HG02623 (cell line): Measurements from ENCODE around the gene PTRH1.
"Not testable (repeated sequence)": the region's sequence is repeated elsewhere in the genome, so short reads cannot be mapped to it uniquely, and the experiment has no call there.

Experiments
- ATAC-seq: cut with Tn5 transposase; IDR thresholded peaks from one replicate; pipeline ENCODE4 v1.9.1; 2021; ENCODE audit warnings: moderate library complexity; ENCODE audit not compliant: unreplicated experiment

PTRH1 gene, protein sequence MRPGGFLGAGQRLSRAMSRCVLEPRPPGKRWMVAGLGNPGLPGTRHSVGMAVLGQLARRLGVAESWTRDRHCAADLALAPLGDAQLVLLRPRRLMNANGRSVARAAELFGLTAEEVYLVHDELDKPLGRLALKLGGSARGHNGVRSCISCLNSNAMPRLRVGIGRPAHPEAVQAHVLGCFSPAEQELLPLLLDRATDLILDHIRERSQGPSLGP

DNA sequence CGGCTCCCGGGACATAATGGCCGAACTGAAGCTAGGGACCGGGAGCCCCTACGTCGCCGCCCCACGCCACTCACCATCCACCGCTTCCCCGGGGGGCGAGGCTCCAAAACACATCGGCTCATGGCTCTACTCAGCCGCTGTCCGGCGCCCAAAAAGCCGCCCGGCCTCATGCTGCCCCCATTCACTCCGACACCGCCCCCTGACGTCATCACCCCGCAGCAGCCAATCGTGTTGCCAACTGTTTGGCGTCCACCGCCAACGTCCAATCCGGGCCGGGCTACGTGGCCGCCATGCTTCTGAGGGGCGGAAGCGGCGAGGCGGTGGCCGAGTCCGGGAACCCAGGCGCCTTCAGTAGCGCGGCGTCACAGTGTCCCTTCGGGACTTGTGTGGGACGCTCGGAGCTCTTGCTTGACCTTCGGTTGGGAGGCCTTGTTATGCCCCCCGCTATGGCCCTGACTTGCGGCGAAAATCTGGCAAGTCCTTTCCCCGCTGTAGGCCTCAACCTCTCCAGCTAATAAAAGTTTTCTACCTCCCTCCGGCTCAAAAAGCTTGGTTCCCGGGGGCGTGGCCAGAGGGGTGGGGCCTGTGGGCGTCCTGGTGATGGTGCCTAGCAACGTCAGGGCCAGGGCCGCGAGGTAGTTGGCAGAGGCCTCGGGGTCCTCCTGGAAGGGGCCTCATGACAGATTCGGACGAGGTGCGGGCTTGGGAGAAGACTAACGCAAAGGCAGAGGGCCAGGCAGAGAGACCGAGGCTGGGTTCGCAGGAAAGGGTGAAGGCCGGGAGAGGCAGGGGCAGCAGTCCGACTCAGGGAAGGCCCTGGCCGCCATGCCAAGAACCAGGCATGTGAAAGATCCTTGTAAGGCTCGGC lies at the start of gene PTRH1, which contains the start of gene TTC16:
TSS of gene PTRH1 (minus strand) at position 194 of the 868 bp plus-strand sequence. CDS start at position 170, 24 bp downstream.
TSS of gene TTC16 (plus strand) at position 610 of the 868 bp plus-strand sequence. CDS start at position 677, 67 bp downstream.
- peak; percentile 93 for ATAC-seq

DNA sequence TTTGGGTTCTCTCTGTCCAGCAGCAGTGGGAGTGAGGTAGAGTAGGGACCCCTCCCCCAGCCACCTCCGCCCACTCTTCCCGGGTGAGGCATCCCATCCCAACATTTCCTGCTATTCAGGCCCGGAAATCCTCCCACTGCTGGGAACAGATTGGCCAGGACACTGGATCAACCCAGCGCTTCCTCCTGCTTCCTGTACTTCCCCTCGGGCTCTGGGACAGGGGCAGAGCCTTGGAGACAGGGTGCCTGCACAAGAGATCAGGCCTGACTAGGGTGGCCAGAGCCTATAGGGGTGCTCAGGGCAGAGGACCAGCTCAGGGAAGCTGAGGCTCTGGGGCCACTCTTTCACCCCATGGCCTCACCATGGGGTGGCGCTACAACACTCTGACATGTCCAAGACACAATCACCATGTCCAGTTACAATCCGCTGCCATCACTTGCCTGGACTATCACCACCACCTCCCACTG lies 48.5 kb upstream of the PTRH1 start:
- no peak for ATAC-seq

DNA sequence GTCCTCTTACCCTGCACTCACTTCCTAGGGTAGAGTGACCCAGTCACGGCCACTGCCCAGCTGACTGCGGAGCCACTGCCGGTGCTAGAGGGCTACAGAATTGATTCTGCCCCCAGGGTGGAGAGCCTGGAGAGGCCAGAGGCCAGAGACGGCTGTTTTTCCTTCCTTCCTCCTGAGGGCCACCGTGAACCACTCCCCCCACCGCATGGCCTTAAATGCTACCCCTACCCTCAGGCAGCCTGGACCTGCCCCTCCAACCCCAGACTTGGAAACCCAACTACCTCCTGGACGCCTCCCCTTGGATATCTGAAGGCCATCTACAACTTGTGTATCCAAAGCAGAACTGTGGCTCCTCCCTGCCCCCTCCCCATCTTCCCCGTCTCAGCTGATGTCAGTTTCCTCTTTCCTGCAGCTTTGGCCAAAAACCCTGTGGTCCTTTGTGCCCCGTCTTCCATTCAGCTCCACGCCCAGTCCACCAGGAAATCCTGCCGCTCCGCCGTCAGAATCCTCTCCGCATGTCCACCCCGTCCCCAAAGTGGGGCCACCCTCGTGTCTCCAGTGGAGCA lies 46.7 kb upstream of the PTRH1 start:
- ATAC-seq = no peak

DNA sequence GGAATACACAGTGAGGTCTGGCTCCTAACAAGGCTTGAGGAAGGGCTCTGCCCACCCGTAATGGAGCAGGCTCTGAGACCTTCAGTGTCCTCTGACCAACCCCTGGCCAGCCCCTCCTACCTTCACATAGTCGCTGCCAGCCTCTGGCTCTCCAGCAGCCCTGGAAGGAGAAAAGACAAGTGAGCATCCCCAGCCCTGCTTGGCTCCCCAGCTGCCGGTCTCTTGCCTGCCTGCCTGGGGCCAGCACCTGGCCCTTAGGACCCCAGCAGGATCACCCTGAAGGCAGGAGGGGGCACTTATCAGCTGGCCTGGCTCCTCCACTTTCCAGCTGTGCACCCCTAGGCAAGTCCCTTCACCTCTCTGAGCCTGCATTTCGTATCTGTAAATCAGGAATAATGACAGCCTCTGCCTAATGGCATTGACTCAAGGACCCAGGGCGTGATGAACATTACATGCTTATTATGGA lies 46.1 kb upstream of the PTRH1 start:
- no peak for ATAC-seq

DNA sequence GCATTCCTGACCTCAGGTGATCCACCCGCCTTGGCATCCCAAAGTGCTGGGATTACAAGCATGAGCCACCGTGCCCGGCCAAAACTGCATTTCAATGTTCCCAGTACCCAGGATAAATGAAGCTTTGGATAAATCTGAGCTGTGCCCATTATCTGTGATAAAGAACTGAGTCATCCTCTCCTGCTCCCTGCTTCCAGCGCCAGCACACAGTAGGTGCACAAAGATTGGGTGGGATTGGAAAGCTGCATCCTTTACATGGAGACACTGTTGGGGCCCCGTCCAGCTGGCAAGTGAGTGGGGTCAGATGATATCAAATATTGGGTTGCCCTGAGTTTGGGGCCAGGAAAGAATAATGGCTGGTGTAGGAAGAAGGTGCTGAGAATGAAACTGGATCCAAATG lies 45.6 kb upstream of the PTRH1 start:
- ATAC-seq = no peak

DNA sequence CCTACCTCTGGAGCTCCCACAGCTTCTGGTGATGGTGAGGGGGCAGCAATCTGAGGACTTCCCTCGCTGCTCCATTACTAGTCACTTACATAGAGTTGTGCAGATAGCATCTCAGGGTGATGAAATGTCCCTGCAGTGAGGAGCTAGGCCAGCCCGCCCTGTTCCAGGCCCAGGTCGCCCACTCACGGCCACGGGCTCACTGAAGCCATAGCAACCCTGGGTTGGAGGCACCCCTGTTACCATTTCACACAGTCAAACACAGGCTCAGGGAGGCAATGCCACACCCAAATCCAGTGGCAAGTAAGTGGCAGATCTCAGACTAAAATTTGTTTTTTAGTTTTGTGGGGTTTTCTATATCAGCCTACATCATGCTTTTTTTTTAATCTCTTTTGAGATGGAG lies 43.4 kb upstream of the PTRH1 start:
- ATAC-seq = no peak

DNA sequence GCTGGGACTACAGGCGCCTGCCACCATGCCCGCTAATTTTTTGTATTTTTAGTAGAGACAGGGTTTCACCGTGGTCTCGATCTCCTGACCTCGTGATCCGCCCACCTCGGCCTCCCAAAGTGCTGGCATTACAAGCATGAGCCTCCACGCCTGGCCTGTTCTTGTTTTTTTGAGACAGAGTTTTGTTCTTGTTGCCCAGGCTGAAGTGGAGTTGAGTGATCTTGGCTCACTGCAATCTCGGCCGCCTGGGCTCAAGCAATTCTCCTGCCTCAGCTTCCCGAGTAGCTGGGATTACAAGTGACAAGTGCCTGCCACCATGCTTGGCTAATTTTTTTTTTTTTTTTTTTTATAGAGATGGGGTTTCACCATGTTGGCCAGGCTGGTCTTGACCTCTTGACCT lies 41.3 kb upstream of the PTRH1 start:
- not testable (repeated sequence) for ATAC-seq

DNA sequence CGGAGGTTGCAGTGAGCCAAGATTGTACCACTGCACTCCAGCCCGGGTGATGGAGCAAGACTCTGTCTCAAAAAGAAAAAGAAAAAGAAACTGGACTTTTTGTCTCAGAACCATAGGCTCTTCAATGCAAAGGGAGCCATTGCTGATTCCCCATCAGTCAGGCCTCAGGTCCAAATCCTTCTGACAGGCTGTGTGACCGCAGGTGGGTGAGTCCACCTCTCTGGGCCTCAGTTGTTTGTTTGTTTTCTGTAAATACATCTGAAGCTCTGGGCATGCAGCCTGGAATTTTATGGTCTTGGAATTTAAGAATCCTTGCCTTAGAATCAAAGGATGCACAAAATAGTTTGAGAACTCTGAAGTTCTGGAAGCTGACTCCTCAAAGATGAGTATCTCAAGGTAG lies 40.8 kb upstream of the PTRH1 start:
- ATAC-seq = no peak

DNA sequence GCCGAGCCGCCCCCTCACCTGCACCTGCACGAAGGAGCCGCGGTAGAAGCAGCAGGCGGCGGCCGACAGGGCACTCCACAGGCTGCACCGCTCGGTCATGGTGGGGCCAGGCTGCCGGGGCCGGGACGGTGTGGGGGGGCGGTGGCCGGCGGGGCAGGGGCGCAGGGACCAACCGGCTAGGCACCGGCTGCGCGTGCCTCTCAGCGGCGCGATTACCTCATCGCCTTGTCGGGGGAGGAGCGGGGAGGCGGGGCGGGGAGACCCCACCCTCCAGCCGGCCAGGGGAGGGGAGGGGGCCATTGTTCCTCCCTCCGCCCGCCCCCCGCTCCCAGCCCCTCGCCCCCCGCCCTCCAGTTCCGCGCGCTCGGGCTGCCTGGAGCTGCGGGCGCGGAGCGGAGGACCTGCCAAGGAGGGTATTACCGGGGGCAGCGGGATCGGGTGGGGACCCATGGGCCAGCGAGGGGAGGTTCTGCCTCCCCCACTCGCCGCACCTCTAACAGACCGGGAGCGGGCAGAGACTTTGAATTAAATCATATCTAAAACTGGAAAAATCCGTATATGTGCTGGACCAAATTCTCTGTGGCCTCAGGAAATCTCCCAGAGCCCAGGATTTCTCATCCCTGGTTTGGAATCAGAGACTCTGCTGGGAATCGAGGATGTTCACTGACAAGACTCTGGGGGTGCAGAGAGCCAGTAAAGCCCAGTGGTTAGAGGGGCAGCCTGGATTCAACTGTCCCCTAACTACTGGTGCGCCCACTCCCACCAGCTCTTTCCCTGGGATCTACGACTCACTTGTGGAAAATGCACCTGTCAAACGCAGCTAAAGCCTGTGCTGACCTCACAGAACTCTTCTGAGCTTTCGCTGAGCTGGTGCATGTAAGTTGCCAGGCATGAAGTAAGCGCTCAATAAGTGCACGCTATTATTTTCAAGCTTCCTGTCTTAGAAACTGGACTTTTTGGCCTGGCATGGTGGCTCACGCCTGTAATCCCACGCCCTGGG lies 39.9 kb upstream of the PTRH1 start:
- no peak for ATAC-seq

DNA sequence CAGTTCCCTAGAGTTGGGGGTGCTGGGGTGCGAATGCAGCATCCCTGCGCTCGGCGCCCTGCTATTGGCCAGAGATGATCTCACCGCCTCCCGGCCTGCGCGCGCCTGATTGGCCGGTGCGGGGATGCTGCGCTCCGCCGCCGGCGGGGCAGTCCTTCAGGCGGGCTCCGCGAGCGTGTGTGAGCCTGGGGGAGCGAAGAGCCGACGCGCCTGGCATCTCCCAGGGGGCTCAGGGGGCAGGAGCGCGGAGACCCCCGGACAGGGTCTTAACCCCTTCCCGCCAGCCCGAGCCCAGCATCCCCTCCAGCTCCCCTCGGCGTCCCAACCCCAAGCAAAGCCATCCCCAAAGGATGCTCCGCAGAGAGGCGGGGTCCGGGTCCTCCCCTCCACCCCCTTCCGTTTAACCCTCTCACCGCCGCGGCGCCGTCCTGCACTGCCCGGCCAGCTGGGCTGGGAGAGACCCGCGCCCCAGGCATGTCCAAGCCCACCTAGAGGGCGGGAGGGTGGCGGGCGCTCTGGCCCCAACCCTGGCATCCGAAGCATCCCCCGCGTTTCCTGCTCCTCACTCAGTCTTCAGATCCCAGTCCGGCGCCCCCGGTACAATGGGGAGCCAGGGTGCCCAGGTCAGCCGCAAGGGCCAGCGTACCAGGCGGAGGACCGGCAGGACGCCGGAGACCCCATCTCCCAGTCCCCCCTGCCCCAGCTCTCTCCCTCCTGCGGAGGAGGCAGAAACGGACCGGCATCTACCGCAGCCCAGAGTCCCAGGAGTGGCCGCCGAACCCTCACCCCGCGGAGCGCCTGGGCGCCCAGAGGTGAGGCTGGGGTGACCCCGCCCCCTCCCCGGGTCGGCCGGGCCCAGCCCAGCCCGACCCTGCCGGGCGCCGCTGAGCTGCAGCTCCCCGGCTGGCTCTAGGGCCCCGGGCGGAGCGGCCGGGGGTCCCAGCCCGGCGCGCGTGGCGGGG lies 38.9 kb upstream of the PTRH1 start:
- no peak for ATAC-seq

DNA sequence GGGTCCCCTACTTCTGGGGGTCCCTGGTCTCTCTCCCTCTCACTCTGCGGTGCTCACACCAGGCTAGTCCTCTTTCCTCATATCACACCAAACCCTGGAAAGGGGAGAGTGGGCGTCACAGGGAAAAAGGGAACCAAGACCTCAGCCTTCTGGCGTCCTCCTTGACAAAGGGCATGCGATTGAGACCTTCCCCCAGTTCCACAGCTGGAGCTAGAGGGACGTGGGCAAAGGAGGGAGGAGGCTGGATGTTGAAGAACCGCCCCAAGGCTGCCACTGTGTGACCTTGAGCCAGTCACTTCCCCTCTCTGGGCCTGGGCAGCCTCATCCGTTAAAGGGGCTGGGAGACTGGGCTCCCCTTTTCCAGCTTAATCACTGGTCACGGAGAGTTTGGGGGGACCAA lies 38.2 kb upstream of the PTRH1 start:
- no peak for ATAC-seq

DNA sequence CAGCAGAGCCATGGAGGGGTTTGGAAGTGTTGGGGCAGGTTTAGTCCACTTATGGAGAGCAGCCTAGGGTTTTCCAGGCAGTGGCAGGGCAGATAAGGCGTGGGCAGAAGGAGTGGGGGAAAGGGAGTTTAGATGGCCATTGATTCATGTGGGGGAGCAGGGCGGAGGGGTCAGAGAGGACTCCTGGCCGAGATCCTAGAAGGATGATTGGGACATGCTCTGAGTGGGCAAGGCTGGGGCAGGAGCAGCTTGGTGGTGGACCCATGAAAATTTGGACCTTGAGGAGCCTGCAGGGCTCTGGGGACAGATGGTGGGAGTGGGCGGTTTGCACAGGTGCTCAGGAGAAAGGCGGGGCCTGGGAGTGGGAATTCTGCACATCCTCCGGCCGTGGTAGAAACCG lies 37.7 kb upstream of the PTRH1 start:
- ATAC-seq = no peak

DNA sequence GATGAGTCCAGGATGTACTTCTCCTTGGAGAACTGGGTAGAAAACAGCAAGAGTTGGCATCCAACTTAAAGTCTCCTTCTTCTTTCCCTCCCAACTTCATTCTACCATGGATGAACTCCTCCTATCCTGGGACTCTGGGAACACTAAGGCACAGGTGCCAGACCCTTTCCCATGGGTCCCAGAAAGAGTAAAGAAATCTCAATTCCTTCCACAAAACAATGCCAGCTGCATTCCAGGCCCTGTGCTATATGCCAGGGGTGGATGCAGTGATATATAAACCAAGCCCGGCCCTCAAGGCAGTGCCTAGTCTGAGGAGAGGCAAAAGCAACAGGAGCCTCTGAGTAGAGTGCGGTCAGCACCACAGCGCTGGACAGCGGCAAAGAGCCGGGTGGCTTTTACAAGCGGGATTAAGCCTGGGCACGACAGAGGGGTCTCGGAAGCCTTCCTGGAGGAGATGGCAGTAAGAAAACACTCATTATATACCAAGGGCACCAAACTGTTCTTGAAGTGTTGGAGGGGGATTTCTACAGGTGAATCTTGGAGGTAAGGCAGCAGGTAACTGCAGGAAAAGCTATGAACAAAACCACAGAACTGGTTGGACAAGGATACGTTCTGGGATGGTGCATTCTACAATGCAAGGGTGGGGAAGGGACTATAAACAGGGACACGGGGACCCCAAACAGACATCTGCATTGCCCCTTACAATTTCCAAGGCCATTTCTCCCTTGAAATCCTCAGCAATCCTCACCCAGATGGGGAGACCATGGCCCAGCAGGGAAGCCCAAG lies 36.0 kb upstream of the PTRH1 start:
- no peak for ATAC-seq

DNA sequence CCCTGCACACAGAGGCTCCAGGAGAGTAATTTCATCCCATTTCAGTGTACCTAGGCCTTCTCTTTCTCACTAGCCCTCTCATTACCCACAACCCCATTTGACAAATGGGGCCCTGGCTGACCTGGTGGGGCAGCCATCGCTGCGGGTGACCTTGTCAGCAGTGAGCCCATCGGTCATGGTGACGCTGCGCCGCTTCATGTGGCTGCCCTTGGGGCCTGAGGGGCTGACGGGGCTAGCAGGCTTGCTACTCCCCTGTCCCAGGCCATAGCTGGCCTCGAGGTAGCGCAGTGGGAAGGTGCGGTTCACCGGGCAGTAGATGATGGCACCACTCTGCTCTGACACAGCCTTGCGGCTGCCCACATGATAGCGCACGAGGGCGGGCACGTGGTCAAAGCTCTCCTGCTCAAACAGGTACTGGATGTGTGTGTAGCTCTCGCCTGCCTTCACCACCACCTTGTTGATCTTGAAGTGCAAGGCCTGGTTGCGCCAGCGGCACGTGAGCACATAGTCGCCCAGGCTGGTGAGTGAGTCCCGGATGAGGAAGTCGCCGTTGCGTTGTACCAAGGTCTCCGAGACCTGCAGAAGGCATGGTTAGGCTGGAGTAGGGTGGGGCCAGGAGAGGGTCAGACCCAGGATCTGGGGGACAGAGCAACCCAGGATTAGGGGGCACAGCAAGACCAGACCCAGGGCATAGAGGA lies 33.8 kb upstream of the PTRH1 start:
- no peak for ATAC-seq

DNA sequence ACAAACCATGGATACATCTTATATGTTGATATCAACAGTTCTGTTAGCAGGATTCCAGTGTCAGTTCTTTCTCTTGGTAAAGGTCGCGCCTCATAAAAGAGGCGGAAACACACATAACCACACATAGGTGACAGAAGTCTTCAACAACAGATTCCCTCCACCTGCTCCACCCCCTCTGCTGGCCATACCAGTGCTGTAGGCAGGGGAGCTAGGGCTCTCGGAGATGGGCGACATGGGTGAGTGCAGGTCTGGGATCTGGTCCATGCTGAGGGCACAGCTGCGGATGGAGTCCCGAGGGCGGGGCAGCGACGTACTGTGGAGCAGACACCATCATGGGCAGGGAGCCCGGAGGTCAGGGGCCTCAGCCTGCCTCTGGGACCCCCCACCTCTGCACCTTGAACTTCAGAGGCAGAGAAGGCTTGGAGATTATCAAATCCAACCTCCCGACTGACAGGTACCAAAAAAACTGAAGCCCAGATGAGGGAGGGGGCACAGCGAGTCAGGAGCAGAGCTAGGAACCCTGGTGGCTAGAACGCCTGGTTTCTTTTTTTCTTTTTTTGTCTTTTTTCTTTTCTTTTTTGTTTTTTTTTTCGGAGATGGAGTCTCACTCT lies 31.6 kb upstream of the PTRH1 start:
- ATAC-seq = no peak

DNA sequence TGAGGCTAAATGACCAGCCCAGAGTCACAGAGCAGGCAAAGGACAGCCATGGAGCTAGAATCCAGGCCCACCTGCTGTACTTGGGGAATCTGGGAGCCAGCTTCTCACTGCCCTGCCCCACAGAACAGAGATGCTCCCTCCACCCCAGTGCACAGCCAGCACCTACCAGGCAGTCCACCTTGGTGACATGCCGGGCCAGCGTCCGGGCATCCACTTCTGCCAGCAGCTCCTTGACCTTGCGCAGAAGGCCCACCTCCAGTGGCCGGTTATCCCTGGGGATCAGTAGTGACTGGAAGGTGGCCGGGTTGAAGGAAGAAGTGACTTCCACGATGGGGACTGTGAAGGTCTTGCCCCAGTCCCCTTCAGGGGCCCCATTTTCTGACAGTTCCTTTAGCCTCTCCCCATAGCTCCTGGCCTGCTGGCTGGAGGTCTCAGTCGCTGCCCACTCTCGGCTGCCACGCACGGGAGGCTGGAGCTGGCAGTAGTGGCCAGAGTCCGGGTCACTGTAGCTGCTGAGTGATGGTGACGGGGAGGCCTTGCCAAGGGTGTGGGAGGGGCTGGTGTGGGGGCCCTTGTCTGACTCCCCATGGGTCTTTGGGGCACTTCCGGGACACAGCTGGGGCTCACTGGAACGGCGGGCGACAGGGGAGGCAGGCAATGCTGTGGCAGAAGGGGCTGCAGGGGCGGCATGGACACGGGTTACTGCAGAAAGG lies 29.1 kb upstream of the PTRH1 start:
- no peak for ATAC-seq
